NCI-H1092 treated with DMSO at 0.1 percent for 48 hours (cell line): ENCODE data around the gene GID8.
A peak's percentile ranks its signal among the peaks of the same experiment; 100 is the strongest.

Experiments used
- DNase-seq: peaks from one replicate; lab custom pipeline; 2025; lab: John Stamatoyannopoulos, UW

GID8 gene

DNA sequence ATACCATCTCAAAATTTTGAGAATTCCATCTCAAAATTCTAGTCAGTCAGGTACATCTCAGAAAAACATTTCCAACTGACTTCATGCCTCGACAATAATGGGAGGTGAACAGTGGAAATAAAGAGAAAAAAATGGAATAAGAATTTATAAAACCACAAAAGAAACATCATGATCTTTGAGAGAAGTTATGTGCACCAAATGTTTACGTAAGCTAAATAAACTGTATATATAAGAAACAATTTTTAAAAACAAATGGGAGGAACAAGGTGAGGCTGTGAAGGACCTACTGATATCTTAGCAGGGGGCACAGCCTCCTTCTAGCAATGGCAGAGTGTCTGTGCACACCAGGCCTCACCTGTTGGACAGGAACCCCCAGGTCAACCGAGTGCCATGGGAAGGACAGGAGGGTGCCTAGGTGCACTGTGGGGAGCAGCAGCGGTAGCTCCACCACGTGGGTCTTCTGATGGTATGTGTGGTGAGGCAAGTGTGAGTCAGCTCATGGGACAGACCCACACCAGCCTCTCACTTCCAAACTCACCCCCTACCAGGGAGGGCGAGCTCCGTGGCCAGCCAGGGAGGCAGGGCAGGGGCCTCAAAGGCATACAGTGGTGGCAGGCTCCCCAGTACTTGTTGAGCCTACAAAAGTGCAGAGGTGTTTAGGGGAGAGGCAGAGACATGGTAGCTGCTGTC is 34.9 kb upstream of the GID8 start:
- DNase-seq = no peak

DNA sequence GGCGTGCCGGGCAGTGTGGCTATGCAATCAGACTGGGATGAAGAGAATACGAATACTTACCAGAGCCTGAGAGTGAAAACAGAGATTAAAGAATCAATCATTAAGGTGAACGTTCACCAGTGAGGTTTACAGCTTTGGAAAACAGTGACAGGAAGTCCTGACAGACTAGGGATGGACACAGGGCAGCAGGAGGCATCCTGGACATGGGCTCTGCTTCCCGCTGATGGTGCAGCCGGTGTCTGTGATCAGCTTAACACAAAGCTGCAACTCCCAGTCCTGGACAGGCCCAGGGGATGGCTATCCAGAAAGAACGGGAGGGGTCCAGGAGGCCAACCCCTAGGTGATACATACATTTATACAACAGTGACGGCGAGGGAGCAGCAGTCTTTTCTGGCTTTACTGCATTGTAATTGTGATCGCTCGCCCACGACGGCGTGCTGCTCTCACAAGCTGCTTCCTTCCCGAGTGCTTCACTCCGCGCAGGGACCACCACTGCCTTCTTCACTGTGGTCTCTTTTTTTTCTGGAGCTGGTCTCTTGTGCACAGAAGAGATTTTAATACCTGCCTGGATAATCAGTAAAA is 32.3 kb upstream of the GID8 start:
- DNase-seq = no peak

DNA sequence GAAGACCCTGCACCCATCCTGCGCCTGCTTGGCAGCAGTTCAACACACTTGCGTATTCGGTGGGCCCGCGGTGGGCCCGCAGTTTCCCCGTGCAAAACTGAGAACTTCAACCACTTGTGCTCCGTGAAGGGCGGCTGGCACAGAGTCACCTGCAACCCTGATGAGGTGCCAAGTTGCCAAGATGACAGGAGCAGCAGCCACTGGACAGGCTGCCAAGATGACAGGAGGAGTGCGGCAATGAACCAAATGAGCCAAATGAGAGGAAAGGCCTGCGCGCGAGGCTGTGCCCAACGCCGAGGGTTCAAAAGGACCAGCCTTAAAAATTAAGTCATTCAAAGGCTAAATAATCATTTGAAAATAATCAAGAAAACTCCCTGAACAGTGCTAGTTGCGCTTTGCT is 31.7 kb upstream of the GID8 start:
- DNase-seq = no peak

DNA sequence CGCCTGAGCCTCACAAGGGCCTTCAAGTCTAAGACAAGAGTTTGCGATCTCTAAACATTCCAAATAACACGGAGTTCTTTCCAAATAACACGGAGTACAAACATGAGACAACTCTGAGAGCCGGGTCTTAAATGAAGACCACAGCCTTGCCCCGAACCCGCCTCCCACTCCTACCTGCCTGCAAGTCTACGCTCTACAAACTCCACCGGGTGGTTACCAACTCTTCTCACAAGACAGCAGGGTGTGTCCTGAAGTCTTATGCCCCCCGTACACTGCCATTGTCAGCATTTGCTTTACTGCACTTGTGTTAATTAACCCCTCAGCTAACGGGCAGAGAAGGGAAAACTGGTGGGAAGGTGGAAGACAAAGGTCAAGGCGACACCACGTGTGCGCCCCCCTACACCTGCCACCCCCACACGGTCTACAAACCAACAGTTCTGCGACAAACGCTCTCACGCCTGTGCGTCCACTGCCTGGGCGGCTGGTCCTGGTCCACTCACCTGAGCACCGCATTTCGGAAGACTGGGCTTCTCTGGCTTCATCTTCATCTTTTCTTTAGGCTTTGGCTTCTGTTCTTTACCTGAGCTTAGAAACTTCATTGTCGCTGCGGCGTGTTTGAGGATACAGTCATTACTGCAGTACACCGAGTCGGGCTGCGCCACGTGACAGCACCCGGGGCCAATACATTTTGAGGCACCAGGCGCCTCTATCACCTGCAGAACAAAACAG is 31.1 kb upstream of the GID8 start:
- no peak for DNase-seq

DNA sequence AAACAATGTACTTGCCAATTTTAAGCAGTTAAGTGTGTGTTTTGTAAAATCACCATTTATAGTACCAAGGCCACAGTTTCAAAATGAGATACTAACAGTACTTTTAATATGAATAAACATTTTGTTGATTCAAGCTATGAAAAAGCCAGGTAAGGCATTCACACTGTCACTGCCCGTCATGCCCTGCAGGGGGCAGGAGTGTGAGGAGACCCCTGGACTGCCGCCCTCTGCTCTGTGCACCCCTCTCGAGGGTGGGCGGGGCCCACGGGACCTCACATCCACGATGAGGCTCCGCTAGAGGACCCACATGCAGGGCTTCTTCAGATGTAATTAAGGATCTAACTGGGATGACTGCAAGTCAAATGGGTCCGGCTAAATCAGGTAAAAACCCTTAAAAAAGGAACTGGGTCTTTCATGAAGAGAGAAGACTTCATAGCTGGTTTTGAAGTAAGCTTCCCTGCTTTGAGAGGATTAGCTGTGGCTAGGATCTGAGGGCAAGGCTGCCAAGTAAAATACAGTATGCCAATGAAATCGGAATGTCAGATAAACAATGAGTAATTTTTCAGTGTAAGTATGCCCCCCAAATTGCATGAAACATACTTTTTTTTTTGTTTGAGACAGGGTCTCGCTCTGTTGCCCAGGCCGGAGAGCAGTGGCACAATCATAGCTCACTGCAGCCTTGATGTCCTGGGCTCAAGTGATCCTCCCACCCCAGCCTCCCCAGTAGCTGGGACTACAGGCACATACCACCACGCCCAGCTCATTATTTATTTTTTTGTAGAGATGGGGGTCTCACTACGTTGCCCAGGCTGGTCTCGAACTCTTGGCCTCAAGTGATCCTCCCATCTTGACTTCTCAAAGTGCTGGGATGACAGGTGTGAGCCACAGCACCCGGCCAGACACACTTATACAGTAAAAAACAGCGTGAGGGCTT is 30.3 kb upstream of the GID8 start:
- DNase-seq = no peak

DNA sequence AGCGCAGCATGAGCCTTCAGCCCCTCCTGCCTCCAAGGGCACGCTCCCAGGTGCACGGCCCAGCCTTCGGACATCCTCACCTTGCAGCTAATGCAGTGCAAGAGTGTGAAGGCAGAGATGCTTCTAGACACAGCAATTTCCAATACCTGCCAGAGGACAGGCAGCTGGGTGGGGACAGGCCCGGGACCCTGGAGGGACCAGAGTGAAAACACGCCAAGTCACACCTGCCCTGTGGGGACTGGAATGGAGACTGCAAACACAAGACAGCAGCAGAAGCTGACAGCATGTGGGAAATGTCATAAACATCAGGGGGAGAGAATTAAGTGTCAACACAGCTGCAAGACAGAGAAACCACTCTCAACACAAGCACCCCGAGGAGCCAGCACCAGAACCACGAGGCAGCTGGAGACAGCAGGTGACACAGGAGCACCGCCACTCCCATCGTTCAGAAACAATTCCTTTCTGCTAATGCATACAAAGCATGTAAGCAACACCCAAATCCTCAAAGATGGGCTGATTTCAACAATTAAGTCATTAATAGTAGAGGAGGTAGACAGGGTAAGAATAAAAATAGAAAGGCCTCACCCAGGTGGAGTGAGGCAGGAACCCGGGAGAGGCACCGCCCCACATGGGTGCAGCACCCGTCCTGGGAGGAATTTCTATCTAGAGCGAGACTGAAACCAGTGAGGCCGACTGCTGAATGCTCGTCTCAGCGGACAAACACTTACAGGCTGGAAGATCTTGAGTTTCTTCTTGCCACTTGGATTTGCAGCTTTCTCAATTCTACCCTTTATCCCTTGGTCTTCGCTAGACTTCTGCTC is 28.8 kb upstream of the GID8 start:
- DNase-seq = no peak

DNA sequence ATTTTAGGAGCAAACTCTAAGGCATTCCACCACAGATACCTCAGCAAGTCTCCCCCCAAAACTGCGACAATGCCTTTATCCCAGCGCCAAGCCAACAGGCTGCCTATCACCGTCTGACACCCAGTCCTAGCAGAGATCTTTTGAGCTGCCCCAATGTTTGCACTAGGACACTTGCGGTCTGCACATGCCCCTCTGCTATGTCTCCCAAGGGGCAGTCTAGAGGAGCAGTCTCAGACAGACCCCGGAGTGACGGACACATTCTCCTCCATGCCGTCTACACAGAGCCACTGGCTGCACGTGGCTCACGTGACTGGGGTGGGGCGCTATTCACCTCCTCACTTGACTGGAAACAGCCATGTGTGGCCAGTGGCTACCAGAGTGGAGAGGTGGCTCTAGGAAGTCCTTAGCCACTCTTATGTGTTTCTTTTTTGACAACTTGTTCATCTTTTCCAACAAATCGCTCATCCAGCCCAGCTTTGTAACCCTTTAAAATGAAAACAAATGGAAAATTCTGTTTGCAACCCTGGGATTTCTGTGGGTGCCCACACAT is 27.7 kb upstream of the GID8 start:
- no peak for DNase-seq

DNA sequence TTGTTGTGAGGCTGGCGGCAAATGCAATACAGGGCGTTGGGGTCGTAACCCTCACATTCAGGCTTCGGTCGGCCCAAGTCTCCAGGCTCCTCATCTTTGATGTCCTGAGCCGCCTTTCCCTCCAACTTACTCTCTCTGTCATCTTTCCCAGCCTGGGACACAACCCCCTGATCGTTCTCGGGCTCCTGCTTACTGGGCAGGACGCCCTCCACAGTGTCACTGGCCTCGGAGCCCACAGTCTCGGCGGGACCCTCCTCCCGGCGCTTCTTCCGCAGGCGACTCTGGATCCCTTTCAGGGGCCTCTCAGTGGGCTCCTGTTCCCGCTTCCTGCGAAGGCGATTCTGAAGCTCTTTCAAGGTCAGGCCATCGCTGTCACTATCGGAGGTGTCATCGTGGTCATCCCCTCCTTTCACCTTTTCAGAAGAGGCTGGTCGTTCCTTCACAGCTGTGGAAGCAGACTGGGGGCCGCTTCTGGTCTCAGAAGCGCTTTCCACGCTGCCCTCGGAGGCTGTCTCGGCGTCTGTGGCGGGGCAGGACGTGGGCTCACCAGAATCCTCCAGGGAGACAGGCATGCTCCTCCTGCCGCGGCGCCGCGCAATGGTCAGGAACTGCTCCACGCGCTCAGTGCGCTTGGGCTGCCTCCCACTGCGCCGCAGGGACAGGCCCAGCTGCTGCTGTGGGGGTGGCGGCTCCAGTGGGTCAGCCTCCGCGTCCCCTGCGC is 27.0 kb upstream of the GID8 start:
- no peak for DNase-seq

DNA sequence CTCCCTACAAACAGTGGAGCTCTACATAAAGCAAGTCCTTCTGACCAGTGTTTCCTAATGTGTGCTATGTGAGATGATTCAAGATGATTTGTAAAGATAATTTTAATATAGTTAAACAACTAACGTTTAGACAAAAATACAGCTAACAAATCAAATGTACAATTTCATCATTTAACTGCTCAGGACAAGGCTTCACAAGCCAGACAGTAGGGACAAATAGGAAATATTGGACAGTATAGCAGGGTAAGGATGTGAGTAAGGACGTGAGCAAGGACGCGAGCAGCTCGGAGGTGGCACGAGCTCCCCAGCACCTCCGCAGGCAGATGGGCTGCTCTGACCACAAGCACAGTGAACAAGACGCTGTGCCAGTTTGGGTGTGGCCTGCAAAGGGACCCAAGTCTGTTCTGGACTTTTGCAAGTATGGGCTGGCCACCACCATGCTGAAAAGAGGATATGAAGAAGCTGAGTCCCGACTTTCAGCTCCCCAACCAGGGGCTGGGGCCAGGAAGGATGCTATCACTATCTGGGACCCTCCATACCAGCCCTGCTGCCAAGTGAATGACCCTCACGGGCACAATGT is 26.2 kb upstream of the GID8 start:
- DNase-seq = no peak

DNA sequence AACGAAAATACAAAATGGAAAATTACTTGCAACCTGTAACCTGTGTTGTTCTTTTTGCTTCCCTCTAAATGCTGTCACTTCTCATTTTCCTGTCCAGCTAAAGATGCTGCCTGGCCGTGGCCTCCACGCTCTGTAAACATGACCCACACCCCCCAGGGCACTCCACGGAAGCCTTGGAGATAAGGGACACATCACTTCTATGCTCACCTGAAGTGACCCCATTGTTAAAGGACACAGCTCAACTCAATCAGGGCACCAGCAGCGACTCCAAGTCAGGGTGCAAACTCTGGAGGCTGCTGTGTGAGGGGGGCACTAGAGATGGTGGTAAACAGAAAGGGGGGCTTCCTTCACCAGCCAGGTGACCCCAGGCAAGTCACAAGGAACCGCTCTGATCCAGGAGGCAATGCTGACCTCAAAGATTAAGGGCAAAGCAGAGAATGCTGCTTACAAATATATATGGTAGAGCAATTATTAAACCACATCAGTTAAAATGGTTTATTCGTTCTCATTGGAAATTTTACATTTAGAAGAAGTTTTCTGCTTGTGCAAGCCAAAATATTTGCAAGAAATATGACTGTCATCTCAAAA is 24.8 kb upstream of the GID8 start:
- DNase-seq = no peak

DNA sequence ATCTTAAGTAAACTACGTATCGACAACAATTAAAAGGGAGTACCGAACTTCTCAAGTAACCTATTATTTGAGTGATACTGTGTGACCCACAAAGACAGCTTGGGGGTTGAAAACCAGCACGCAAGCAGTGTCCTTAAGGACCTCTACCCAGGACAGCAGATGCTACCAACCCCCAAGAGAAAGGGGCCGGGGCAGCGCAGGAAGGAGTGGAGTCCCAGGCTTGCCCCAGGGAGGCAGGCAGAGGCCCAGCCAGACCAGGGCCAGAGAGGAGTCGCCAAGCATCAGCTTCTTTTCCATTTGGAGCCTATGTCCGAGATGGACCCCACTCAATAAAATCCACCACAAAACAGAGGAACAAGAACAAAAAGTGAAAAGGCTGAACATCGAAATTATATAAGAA is 23.5 kb upstream of the GID8 start:
- DNase-seq = no peak

DNA sequence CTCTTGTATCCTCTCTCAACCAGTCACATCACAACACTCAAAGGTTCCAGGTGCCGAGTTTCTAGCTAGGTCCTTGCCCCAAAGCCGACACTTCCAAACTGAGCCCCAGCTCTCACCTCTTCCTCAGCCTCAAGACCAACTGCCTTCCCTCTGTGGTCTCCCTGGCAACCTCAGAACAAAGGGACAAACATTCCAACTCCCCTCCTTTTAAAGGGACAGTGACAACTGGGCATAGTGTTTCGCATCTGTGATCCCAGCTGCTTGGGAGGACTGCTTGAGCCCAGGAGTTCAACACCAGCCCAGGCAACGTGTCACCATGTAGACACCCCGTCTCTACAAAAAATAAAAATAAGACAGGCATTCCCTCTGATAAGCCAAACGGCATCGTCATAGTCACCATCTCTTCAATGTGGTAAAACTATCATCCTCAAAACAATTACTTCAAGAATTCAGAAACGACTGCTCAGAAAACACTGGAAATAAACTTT is 22.9 kb upstream of the GID8 start:
- DNase-seq = no peak

DNA sequence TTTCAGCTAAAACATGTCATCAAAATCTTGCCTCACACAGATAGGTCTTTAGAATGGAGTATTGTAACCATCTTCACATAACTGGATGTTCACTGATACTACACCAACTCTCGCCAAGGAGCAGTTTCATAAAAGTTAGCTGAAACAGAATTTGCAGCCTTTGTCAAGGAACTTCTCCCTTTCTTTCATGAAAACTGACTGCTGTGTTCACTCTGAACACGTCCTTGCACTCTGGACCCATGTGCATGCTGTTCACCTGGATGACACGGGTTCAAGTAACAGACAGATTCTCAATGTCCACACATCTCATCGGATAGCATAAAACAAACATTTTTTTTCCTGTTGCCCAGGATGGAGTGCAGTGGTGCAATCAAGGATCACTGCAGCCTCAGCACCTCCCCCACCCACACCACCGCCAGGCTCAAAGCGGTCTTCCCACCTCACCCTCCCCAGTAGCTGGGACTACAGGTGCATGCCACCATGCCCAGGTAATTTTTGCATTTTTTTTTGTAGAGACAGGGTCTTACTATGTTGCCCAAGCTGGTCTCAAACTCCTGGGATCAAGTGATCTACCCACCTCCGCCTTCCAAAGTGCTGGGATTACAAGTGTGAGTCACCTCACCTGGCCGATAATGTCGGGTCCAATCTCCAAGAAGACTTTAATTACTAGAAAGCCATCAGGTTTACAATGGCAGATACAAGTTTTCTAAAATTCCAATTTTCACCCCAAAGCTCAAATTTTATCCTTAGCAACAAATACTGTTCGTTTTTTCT is 21.1 kb upstream of the GID8 start:
- no peak for DNase-seq

DNA sequence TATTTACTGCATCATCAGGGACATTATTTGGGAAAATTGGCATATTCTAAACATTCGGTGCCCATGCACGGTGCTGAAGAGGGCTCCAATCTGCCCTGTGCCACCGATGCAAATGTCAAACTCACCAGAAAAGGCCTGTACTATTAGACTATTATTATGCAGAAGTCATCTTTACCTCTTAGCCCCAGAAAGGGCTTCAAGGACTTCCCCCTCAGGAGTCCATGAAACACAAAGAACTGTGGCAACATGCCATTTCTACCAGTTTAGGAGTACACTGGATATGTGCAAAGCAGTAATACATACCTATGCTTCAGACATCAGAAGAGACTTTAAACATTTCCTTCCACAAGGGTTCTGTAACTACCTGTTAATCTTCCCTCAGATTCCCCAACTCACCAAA is 20.2 kb upstream of the GID8 start:
- DNase-seq = no peak

DNA sequence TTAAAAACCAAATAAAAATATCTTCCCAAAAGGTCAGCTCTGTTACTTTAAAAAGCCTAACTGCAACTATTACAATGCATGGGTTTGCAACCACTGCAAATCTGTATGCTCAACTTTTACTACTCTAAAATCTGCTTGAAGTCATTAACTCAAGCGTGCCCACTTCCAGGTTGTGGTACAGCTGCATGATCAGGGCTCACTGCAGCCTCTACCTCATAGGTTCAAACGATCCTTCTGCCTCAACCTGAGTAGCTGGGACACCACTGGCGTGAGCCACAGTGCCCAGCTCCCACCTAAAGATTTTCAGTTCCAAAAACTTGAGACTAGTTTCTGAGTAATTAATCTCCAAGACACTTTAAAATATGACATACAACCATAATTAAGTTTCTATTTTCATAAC is 19.8 kb upstream of the GID8 start:
- DNase-seq = no peak

DNA sequence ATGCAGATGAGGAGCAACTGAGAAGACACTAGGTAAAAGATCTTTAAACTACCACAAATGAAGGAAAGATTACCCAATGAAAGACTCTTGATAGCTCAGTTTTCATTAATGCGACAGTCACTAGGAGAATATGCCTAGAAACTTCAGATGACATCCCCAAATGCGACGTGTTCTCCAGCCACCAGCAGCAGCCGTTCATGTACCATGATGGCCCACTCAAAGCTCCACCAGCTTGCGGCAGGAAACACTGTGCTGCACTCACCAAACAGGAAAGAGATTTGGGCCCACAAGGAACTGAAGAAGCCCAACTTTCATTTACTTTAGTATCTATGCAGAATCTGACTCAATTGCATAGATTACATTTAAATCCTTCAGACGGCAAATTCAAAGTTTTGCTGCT is 19.1 kb upstream of the GID8 start:
- no peak for DNase-seq

DNA sequence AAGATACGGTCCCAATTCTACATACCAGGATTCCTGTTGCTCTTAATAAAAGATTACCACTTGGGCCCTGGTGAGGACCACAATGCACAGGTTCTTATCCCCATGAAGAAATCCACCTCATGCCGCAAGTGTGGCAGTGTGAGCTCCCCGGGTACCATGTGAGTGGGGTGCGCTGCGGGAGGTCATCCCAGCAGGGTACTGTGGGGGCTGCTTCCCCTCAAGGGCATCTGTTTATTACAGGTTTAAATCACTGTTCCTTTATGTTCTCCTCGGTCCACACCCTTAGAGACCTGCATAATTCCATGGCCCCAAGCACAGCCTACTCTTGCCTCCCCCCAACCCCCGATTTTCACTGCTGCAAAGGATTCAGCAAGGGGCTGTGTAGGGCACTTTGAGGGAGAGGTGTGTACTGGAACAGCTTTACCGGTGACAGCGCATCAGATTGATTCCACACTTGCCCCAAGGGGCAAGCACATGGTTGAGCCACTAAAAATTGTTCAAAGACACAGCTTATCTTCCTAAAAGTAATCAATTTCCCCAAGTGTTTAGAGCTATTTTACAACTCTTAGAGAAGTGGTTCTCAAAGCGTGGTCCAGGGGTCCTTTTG is 17.8 kb upstream of the GID8 start:
- DNase-seq = no peak

DNA sequence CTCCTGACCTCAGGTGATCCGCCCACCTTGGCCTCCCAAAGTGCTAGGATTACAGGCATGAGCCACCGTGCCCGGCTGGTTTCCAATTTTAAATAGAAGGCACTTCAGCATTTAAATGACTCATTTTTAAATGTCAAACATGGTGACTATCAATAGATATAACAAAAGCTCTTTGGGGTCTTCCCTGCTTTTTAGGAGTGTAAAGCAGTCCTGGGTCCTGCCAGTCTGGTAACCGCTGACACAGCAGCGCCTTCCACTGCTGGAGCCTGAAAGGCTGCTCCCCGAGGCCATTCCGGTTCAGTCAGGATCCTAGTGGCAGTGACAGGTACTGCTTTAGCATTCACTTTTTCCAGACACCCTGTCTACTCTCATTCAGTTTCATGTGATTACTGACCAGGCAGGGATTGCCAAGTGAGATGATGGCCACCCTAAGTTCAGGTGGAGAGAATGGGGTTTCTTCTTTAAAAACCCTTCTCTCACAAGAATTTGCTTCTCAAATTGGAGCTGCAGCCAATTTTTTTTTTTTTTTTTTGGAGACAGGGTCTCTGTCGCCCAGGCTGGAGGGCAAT is 16.7 kb upstream of the GID8 start:
- DNase-seq = peak; percentile 12
